Measurements from ENCODE around the gene COL11A2.

GRCh38 chr6:33209856-33210255 lies 17.6 kb upstream of the COL11A2 start:
- TF ChIP-seq CTCF (IDR thresholded peaks at IDR 0.05; ENCODE audit: insufficient read depth, low read length, poor library complexity, severe bottlenecking): no peak
- TF ChIP-seq EZH2phosphoT487 (conservative IDR thresholded peaks at IDR 0.05; ENCODE audit: low read length): no peak

Measured in SU-DHL-6 (cell line).